ENCODE data around the gene TAB3.

- TF ChIP-seq, protein P1, sequence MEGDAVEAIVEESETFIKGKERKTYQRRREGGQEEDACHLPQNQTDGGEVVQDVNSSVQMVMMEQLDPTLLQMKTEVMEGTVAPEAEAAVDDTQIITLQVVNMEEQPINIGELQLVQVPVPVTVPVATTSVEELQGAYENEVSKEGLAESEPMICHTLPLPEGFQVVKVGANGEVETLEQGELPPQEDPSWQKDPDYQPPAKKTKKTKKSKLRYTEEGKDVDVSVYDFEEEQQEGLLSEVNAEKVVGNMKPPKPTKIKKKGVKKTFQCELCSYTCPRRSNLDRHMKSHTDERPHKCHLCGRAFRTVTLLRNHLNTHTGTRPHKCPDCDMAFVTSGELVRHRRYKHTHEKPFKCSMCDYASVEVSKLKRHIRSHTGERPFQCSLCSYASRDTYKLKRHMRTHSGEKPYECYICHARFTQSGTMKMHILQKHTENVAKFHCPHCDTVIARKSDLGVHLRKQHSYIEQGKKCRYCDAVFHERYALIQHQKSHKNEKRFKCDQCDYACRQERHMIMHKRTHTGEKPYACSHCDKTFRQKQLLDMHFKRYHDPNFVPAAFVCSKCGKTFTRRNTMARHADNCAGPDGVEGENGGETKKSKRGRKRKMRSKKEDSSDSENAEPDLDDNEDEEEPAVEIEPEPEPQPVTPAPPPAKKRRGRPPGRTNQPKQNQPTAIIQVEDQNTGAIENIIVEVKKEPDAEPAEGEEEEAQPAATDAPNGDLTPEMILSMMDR (IDR thresholded peaks at IDR 0.05): no peak
- no peak for TF ChIP-seq ZFX (IDR thresholded peaks at IDR 0.05; ENCODE audit: borderline replicate concordance)
These were observed 24.4 kb upstream of the TAB3 start for GRCh38 chrX:30913492-30913891.
